ENCODE data around the gene PLXNA4. TPM values are rescaled to one million over a fixed set of nuclear protein-coding genes. Genes with fewer than 3 reads are reported as not detected.

Gene PLXNA4
- polyA plus RNA-seq, 1 experiment = 0.22 TPM

- DNase-seq (ENCODE audit: low read depth) = no peak
- H3K36me3 ChIP-seq (ENCODE audit: control insufficient read depth, insufficient read depth, low read length) = no peaks in the 10 kb centered on the region
- CTCF ChIA-PET = interaction anchor here (1.0 kb wide), 1 partner anchor 23 kb away, joined by 5 read pairs; no protein-coding TSS in a partner anchor
- H3K4me3 ChIP-seq (ENCODE audit: low read depth, low read length) = no peak overlapping the region
- POLR2A ChIA-PET = no interaction called here
- TF ChIP-seq CTCF (IDR thresholded peaks at IDR 0.05; ENCODE audit: insufficient read depth, low read depth, low read length) = no peak
- no peaks in the 10 kb centered on the region for H3K27me3 ChIP-seq (ENCODE audit: control insufficient read depth, insufficient read depth, low read length)
Measured at GRCh38 chr7:132295175-132295574, 281.1 kb downstream of the PLXNA4 start.

- Histone ChIP-seq H3K36me3 (ENCODE audit: control insufficient read depth, insufficient read depth, low read length) (no peaks in the 10 kb centered on the region), H3K27me3 (ENCODE audit: control insufficient read depth, insufficient read depth, low read length) (no peaks in the 10 kb centered on the region; the same call in 1 of the 2 replicates), H3K4me3 (ENCODE audit: low read depth, low read length) (no peak overlapping the region)
- no peak for DNase-seq (ENCODE audit: low read depth)
- ChIA-PET CTCF (interaction anchor here (1.4 kb wide), 1 partner anchor 26 kb away, joined by 4 read pairs; no protein-coding TSS in a partner anchor), POLR2A (no interaction called here)
- no peak for TF ChIP-seq CTCF (IDR thresholded peaks at IDR 0.05; ENCODE audit: insufficient read depth, low read depth, low read length)
Measured at GRCh38 chr7:132292803-132293202, 283.5 kb downstream of the PLXNA4 start.

- no peak for TF ChIP-seq CTCF (IDR thresholded peaks at IDR 0.05; ENCODE audit: insufficient read depth, low read depth, low read length)
- Histone ChIP-seq H3K4me3 (ENCODE audit: low read depth, low read length) (no peak overlapping the region), H3K36me3 (ENCODE audit: control insufficient read depth, insufficient read depth, low read length) (no peaks in the 10 kb centered on the region), H3K27me3 (ENCODE audit: control insufficient read depth, insufficient read depth, low read length) (no peaks in the 10 kb centered on the region; the same call in 1 of the 2 replicates)
- ChIA-PET CTCF (no interaction called here), POLR2A (no interaction called here)
- no peak for DNase-seq (ENCODE audit: low read depth)
Measured at GRCh38 chr7:132291481-132291880, 284.8 kb downstream of the PLXNA4 start.

- POLR2A ChIA-PET = no interaction called here
- Histone ChIP-seq H3K27me3 (ENCODE audit: control insufficient read depth, insufficient read depth, low read length) (no peaks in the 10 kb centered on the region; the same call in 1 of the 2 replicates), H3K4me3 (ENCODE audit: low read depth, low read length) (no peak overlapping the region), H3K36me3 (ENCODE audit: control insufficient read depth, insufficient read depth, low read length) (no peaks in the 10 kb centered on the region)
- TF ChIP-seq CTCF (IDR thresholded peaks at IDR 0.05; ENCODE audit: insufficient read depth, low read depth, low read length) = no peak
- CTCF ChIA-PET = no interaction called here
- no peak for DNase-seq (ENCODE audit: low read depth)
Measured at GRCh38 chr7:132290021-132290420, 286.2 kb downstream of the PLXNA4 start.

GRCh38 chr7:132286836-132287235 lies 289.4 kb downstream of the PLXNA4 start:
- no peak for TF ChIP-seq CTCF (IDR thresholded peaks at IDR 0.05; ENCODE audit: insufficient read depth, low read depth, low read length)
- Histone ChIP-seq H3K36me3 (ENCODE audit: control insufficient read depth, insufficient read depth, low read length) (no peaks in the 10 kb centered on the region), H3K27me3 (ENCODE audit: control insufficient read depth, insufficient read depth, low read length) (no peaks in the 10 kb centered on the region; the same call in 1 of the 2 replicates), H3K4me3 (ENCODE audit: low read depth, low read length) (no peak overlapping the region)
- ChIA-PET CTCF (no interaction called here), POLR2A (no interaction called here)
- no peak for DNase-seq (ENCODE audit: low read depth)
